ENCODE data around the gene RALGAPA2. TPM values are rescaled to one million over a fixed set of nuclear protein-coding genes. Genes with fewer than 3 reads are reported as not detected.

RALGAPA2 gene
- total RNA-seq, 2 donors from 2014 or later: 40.2 to 45.4 TPM

- DNase-seq (peak in 1 of 4 donors; percentile 21), ATAC-seq (peak; percentile 66)
- Histone ChIP-seq H3K27ac (no peak overlapping the region), H3K4me3 (no peak overlapping the region), H3K4me1 (peaks cover 17% of the 10 kb centered on the region), H3K27me3 (no peaks in the 10 kb centered on the region), H3K9me3 (no peaks in the 10 kb centered on the region), H3K36me3 (replicated peaks in 1 of 2; ENCODE audit: insufficient read depth in 1 of 2, low read depth in 2 of 2) (peaks cover 0 to 4% of the 10 kb centered on the region in 2 donors)
- intact Hi-C loops (cut with DNase I): no loop called here
- TF ChIP-seq CTCF (IDR thresholded peaks at IDR 0.05) (no peak), POLR2A (IDR thresholded peaks at IDR 0.05) (no peak)
- 7% methylated on average over 1 of the region's 1 CpG for WGBS, 2 donors
Measured at GRCh38 chr20:20566516-20566915, 145.9 kb downstream of the RALGAPA2 start.

GRCh38 chr20:20564279-20564678 lies 148.2 kb downstream of the RALGAPA2 start:
- intact Hi-C loops (cut with DNase I): no loop called here
- no peak for ATAC-seq

GRCh38 chr20:20562507-20562906 lies 149.9 kb downstream of the RALGAPA2 start:
- ATAC-seq (no peak), DNase-seq (no peak)
- no peaks in the 10 kb centered on the region for H3K36me3 ChIP-seq (replicated peaks in 1 of 2; ENCODE audit: insufficient read depth in 1 of 2, low read depth in 2 of 2)
- H3K9me3 ChIP-seq: no peaks in the 10 kb centered on the region
- no peak overlapping the region for H3K4me3 ChIP-seq
- no peaks in the 10 kb centered on the region for H3K27me3 ChIP-seq
- no peak overlapping the region for H3K27ac ChIP-seq
- whole genome bisulfite sequencing, 2 donors: 75 to 83% methylated on average over 4 of the region's 4 CpGs
- TF ChIP-seq POLR2A (IDR thresholded peaks at IDR 0.05) (no peak), CTCF (IDR thresholded peaks at IDR 0.05) (no peak)
- peaks cover 17% of the 10 kb centered on the region for H3K4me1 ChIP-seq
- intact Hi-C loops (cut with DNase I): no loop called here

More at GRCh38 chr20:20564279-20564678, 148.2 kb downstream of the RALGAPA2 start:
- H3K36me3 ChIP-seq (replicated peaks in 1 of 2; ENCODE audit: insufficient read depth in 1 of 2, low read depth in 2 of 2): no peaks in the 10 kb centered on the region
- no peak overlapping the region for H3K27ac ChIP-seq
- TF ChIP-seq POLR2A (IDR thresholded peaks at IDR 0.05): no peak
- no peak for TF ChIP-seq CTCF (IDR thresholded peaks at IDR 0.05)
- H3K27me3 ChIP-seq: no peaks in the 10 kb centered on the region
- peaks cover 17% of the 10 kb centered on the region for H3K4me1 ChIP-seq
- no peaks in the 10 kb centered on the region for H3K9me3 ChIP-seq
- H3K4me3 ChIP-seq: no peak overlapping the region
- no peak for DNase-seq

- H3K27me3 ChIP-seq: no peaks in the 10 kb centered on the region
- no peak for TF ChIP-seq CTCF (IDR thresholded peaks at IDR 0.05)
- TF ChIP-seq POLR2A (IDR thresholded peaks at IDR 0.05): no peak
- DNase-seq (no peak), ATAC-seq (no peak)
- H3K9me3 ChIP-seq: no peaks in the 10 kb centered on the region
- intact Hi-C loops (cut with DNase I): no loop called here
- H3K4me1 ChIP-seq: peaks cover 10% of the 10 kb centered on the region
- no peak overlapping the region for H3K4me3 ChIP-seq
- no peak overlapping the region for H3K27ac ChIP-seq
- no peaks in the 10 kb centered on the region for H3K36me3 ChIP-seq (replicated peaks in 1 of 2; ENCODE audit: insufficient read depth in 1 of 2, low read depth in 2 of 2)
Measured at GRCh38 chr20:20561841-20562240, 150.6 kb downstream of the RALGAPA2 start.

GRCh38 chr20:20561172-20561571 lies 151.3 kb downstream of the RALGAPA2 start:
- Histone ChIP-seq H3K27me3 (no peaks in the 10 kb centered on the region), H3K27ac (no peak overlapping the region), H3K4me3 (no peak overlapping the region), H3K4me1 (peaks cover 4% of the 10 kb centered on the region), H3K9me3 (no peaks in the 10 kb centered on the region), H3K36me3 (replicated peaks in 1 of 2; ENCODE audit: insufficient read depth in 1 of 2, low read depth in 2 of 2) (no peaks in the 10 kb centered on the region)
- DNase-seq: no peak
- intact Hi-C loops (cut with DNase I): no loop called here
- 83 to 100% methylated on average over 1 of the region's 1 CpG for whole genome bisulfite sequencing, 2 donors
- ATAC-seq: no peak
- TF ChIP-seq POLR2A (IDR thresholded peaks at IDR 0.05) (no peak), CTCF (IDR thresholded peaks at IDR 0.05) (no peak)

Data from body of pancreas (tissue), 4 donors.